ENCODE data around the gene UPF2. TPM values are rescaled to one million over a fixed set of nuclear protein-coding genes. Genes with fewer than 3 reads are reported as not detected.

UPF2 gene
- total RNA-seq, 1 experiment from 2014 or later, result 15.8 TPM

GRCh38 chr10:11885437-11886137, 157.0 kb downstream of the UPF2 start:
- no peak for DNase-seq (ENCODE audit: low read depth)

- DNase-seq (ENCODE audit: low read depth), result no peak
These were observed 157.7 kb downstream of the UPF2 start for GRCh38 chr10:11884706-11885423.

GRCh38 chr10:11882646-11883375, 159.8 kb downstream of the UPF2 start:
- DNase-seq (ENCODE audit: low read depth), result no peak

DNA sequence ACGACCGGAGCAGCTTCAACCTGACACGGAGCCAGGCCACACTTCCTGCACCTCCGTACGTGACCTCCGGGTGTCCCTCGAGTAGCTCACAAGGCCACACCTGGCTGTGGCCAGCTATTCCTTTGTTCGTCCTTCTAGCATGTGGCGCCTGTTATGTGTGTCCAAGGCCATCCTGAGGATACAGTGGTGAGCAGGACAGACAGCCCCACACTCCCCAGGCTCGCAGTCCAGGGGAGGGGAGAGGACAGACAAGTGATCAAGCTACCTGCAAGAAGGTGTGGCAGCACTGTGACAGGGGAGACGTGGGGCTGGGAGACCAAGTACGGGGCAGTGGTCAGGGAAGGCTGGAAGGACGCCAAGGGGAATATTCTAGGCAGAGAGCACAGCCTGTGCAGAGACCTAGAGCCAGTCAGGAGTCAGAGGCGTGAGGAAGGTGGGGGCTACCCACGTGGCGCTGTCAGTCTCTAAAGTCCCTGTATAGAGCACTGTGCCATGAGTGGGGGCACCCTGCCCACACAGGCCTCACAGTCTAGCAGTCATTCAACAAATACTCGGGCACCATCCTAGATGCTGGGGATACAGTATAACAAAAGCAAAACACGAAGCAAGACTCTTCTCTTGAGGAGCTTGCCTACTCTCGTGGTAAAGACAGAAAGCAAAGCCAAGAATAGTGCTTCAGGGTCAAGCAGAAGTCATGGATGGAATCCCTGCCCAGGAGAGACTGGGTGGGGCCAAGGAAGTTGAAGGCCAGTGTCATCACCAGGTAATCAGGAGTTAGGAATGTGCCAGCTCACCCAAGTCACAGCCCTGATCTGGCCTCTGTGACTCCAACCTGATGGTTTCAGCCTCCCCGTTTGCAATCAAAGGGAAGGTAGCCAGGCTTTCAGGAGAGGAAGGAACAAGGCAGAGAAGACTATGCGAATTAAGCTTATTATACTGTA, 160.9 kb downstream of the UPF2 start:
- DNase-seq (ENCODE audit: low read depth), result no peak

DNA sequence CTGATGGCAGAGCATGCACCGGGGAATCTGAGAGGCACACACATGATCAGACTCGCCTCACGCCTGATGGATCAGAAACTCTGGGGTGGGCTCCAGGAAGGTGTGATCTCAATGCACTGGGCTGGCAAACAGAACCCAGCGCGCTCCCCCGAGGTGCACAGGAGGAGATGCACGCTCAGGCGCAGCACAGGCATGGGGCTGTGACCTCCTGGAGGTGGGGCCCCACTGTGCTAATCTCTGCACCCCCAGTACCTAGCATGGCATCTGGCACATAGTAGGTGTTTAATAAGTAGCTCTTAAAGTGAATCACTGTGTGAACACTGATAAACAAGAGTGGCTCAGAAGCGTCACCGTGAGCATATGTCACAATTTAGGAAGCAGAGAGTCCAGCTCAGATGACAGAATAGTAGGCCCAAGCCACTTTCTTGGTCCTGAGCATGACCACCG, 161.6 kb downstream of the UPF2 start:
- no peak for DNase-seq (ENCODE audit: low read depth)

DNA sequence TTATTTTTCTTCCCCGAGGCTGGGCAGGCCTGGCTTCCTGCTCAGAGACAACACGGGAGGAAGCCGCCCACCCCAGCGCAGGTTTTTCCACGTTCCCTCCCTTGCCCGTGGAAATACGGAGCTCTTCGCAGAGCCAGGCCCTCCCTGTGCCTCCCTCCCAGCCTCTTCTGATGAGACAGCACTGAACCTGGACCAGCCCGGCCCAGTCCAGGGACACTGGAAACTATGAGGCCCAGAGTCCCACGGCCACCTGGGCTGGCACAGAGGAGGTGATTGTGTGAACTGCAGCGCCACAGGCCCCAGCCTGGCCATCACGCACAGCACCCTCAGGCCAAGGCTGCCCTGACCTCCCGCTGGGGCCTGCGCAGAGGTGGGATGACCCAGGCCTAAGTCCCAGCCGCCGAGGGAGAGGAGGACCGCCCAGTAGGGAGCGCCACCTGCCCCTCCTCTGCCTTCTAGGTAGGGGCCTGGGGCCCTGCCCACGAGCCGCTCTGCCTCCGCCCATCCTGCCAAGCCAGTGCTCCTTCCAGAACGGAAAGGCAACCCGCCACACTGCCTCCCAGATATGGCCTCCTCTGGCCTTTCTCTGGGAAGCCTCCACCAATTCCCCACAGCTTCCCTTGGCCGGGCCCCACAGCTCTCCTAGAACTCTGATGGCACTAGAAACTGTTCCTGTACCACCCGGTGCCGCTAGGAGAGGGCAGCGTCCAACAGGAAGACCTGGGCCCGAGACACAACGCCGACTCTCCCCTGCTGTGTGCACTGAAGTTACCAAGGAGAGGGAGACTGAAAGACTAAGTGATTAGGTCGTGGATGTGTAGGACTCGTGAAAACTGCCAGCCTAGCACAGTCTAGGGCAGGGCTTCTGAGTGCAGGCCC, 162.2 kb downstream of the UPF2 start:
- no peak for DNase-seq (ENCODE audit: low read depth)

DNA sequence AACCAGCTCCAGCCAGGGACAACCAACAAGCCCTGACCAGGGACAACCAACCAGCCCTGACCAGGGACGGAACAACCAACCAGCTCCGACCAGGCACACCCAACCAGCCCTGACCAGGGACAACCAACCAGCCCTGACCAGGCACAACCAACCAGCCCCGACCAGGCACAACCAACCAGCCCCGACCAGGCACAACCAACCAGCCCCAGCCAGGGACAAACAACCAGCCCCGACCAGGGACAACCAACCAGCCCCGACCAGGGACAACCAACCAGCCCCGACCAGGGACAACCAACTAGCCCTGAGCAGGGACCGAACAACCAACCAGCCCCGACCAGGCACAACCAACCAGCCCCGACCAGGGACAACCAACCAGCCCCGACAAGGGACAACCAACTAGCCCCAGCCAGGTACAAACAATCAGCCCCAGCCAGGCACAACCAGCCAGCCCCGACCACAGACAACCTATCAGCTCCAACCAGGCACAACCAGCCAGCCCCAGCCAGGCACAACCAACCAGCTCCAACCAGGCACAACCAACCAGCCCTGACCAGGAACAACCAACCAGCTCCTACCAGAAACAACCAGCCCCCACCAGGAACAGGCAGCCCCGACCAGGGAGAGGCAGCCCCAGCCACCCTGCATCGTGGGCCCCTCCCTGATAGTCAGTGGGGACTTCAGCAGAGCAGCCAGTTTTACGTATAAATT, 163.1 kb downstream of the UPF2 start:
- no peak for DNase-seq (ENCODE audit: low read depth)

DNA sequence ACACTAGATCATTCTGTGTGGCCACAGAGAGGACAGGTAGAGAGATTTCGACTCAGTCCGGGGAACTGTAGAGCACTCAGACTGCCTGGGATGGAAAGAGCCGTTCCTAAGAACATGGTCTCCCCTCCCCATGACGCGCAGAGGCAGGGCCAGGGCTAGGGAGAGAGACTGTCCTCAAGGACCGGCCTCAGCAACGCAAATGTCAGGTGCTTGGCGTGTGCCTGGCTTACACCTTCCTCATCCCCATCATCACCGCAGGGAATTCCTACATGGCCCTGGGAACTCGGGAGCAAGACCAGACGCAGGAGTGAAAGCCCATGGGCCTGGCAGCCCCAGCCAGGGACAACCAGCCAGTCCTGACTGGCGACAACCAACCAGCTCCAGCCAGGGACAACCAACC, 163.8 kb downstream of the UPF2 start:
- DNase-seq (ENCODE audit: low read depth), result no peak

DNA sequence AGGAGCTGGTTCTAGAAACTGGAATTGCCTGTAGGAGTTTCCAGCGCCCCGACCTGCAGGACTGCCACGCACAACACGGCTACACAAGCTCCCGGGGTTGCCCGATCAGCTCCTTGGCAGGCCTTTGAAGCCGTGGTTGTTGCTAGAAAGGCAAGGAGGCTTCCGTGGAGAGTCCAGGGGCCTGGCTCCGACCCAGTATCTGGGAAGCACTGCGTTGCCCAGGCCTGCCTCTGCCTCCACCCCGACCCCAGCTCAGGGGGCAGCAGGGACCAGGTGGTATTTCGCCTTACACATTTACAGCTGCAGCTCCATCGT, 165.1 kb downstream of the UPF2 start:
- DNase-seq (ENCODE audit: low read depth), result no peak

DNA sequence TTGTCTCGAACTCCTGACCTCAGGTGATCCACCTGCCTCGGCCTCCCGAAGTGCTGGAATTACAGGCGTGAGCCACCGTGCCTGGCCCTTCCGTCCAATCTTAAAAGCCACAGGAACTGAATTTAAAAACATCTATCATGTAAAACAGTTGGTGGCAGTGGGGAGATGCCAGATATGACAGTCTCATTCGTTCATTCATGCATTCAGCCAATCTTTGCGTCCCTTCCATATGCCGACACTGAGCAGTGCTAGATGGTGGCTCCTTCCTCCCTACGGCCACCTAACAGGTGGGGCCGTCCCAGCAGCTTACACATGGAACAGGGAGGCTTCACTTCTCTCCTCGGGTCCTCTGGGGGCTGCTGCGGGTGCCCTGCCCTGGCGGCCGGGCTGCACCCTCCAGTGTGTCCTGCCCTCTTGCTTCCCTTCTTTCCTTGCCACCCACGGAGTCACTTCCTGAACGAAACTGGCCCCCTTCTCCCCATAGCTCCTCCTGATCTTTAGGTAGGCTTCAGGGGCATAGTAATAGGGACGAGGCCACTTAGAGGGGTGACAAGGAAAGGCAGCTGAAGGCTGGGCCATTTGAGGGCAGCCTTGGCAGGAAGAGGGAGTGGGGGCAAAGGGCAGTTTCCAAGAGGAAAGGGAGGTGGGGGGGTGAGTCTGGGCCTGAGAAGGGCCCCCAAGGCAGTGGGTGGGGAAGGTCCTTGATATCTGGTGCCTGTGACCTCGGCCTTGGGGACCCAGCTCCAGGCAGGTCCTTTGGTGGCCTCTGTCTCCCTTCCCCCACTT, 165.6 kb downstream of the UPF2 start:
- DNase-seq (ENCODE audit: low read depth), result no peak

DNA sequence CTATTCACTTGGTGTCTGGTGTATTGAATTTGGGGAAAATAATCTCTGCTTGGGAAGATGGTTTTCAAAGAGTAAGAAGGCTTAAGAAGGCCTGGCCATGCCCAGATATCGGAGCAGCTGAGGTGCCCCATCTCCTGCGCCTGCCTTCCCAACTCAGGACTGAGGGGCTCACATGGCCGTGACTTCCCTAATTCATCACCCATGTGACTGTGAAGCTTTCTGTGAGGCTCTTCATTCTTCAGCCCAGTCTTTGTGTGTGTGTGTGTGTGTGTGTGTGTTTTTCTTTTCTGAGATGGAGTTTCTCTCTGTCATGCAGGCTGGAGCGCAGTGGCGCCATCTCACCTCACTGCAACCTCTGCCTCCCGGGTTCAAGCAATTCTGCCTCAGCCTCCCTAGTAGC, 166.3 kb downstream of the UPF2 start:
- DNase-seq (ENCODE audit: low read depth), result no peak

DNA sequence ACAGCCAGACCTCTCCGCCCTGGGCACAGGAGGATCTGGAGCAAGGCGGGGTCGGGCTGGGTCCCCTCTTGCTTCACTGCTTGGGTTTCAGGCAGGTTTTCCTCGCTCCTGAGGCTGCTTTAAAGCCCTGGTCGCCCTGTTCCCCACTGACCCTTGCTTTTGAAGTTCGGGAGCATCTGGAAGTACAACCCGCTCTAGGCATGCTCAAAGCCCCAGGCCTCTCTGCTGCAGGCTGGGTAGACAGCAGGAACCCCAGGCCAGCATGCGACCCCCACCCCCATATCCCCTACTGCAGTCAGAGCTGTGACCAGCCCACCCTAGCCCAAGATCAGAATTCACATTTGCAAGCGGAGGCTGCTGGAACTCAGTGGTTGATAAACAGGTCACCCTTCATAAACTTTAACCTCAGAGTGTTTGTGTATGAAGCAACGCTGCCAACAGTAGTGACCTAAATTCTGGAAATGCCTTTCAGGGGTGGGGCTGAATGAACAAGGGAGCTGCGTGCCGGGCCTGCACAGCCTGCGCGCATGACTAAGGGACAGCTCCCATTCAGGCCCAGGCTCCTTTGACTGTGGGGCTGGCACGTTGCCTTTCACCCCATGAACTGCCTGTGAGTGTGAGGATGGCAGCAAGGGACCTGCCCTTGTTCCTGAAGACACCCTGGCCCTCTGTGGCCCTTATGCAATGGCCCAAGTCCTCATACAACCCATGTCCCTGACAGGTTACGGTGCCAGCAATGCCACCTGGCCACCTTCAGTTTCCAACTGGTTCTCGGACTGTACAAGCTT, 166.9 kb downstream of the UPF2 start:
- DNase-seq (ENCODE audit: low read depth), result peak; percentile 93

DNA sequence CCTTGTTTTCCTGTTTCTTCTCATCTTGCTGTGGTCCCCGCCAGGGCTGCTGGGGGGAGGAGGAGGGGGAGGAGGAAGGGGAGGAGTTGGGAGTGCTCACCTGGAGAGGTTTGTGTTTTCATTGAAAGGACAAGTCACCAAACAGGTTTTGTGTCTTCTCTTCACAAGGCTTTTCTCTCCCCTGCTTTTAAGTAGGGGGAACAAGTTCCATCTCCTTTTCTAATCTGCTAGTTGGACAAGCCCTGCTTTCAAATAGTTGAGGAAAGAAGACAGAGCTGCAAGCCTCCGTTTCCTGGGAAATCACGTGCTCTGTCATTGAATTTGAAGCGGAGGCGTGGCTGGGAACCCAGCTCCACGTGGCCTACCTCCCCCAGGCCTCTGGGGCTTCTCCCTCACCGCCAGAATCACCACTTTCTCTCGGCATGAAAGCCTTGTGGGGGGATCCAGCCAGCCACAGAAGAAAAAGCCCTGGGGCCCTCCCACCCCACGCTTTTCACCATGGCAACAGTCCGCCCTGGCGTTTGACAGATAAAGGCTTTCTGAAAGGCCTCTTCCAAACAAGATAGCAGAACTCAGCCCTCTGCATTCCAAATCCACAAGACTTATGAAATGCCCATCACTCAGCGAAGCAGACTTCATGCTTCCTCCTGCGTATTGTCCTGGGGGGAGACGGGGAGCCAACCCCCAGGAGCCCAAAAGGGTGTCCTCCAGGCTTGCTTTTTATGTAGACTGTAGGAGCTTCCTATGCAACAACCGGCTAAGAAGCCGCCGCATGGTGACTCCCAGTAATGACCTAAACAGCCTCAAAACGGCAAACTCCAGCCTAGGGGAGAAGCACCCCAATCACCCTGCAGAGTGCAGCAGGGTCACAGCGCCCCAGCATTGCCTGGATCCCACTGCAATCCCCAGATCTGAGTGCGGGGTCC, 167.8 kb downstream of the UPF2 start:
- no peak for DNase-seq (ENCODE audit: low read depth)

GRCh38 chr10:11871466-11871865, 171.1 kb downstream of the UPF2 start:
- DNase-seq (ENCODE audit: low read depth), result no peak

DNA sequence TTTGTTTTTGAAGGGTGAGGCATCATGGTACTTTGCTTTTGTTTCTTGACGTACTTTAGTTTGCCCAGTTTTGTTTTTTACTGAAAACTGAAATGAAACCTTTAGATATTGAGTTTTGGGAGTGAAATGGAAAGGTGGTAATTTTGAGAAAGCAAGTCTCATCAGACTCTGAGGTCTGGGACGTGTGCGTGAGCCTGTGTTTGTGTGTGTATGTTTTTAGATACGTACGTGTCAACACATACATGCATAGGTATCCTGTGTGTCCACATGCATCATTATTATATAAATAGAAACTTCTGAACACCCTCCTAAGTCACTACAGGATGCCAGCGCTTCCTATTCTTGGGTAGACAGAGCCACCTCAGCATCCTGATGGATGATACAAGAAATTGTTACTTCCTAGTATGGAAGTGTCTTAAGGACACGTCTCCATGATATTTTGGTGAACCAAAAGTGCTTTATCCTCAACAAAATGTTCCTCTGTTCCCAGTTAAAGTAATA, 171.7 kb downstream of the UPF2 start:
- DNase-seq (ENCODE audit: low read depth), result no peak

DNA sequence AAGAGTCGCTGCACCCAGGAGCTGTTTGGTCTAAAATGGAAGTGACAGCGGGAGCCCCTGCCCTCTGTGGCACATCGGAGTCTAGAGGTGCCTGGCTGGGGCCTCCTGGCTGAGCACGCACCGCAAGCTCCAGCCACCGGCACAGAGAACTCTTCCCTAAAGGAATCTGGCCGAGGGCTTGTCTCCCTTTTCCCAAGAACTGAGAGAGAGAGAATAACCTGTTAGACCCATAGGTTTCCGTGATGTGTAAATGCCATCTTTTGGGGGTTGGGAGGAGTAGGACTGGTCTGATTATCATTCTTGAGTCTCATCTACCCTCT, 172.2 kb downstream of the UPF2 start:
- DNase-seq (ENCODE audit: low read depth), result no peak

Measured in LHCN-M2 (cell line).